ENCODE data around the gene CDC20B.

CDC20B gene

GRCh38 chr5:55081541-55081940 is 91.4 kb downstream of the CDC20B start:
- Histone ChIP-seq H3K27ac (ENCODE audit: poor library complexity, severe bottlenecking) (no peak overlapping the region), H3K9me3 (ENCODE audit: severe bottlenecking) (no peaks in the 10 kb centered on the region), H3K36me3 (ENCODE audit: low read depth) (no peaks in the 10 kb centered on the region), H3K27me3 (ENCODE audit: insufficient read depth, poor library complexity, severe bottlenecking) (no peaks in the 10 kb centered on the region), H3K4me1 (ENCODE audit: insufficient read depth, poor library complexity, severe bottlenecking) (no peaks in the 10 kb centered on the region), H3K4me3 (ENCODE audit: severe bottlenecking) (no peak overlapping the region)
- no peak for ATAC-seq (ENCODE audit: low read depth)
- no peak for TF ChIP-seq CTCF (IDR thresholded peaks at IDR 0.05; ENCODE audit: poor library complexity, severe bottlenecking)
- no peak for DNase-seq (ENCODE audit: low spot score)

GRCh38 chr5:55073211-55073610 is 99.8 kb downstream of the CDC20B start:
- DNase-seq (ENCODE audit: low spot score) = no peak
- no peak for ATAC-seq (ENCODE audit: low read depth)
- no peak overlapping the region for H3K4me3 ChIP-seq (ENCODE audit: severe bottlenecking)
- H3K36me3 ChIP-seq (ENCODE audit: low read depth) = no peaks in the 10 kb centered on the region
- no peaks in the 10 kb centered on the region for H3K27me3 ChIP-seq (ENCODE audit: insufficient read depth, poor library complexity, severe bottlenecking)
- TF ChIP-seq CTCF (IDR thresholded peaks at IDR 0.05; ENCODE audit: poor library complexity, severe bottlenecking) = no peak
- H3K4me1 ChIP-seq (ENCODE audit: insufficient read depth, poor library complexity, severe bottlenecking) = no peaks in the 10 kb centered on the region
- no peaks in the 10 kb centered on the region for H3K9me3 ChIP-seq (ENCODE audit: severe bottlenecking)
- no peak overlapping the region for H3K27ac ChIP-seq (ENCODE audit: poor library complexity, severe bottlenecking)

- Histone ChIP-seq H3K27me3 (ENCODE audit: insufficient read depth, poor library complexity, severe bottlenecking) (no peaks in the 10 kb centered on the region), H3K36me3 (ENCODE audit: low read depth) (no peaks in the 10 kb centered on the region), H3K9me3 (ENCODE audit: severe bottlenecking) (no peaks in the 10 kb centered on the region), H3K4me1 (ENCODE audit: insufficient read depth, poor library complexity, severe bottlenecking) (no peaks in the 10 kb centered on the region), H3K27ac (ENCODE audit: poor library complexity, severe bottlenecking) (no peak overlapping the region), H3K4me3 (ENCODE audit: severe bottlenecking) (no peak overlapping the region)
- DNase-seq (ENCODE audit: low spot score) (no peak), ATAC-seq (ENCODE audit: low read depth) (no peak)
- no peak for TF ChIP-seq CTCF (IDR thresholded peaks at IDR 0.05; ENCODE audit: poor library complexity, severe bottlenecking)
Measured at GRCh38 chr5:55072666-55073065, 100.3 kb downstream of the CDC20B start.

- H3K4me3 ChIP-seq (ENCODE audit: severe bottlenecking) = no peak overlapping the region
- TF ChIP-seq CTCF (IDR thresholded peaks at IDR 0.05; ENCODE audit: poor library complexity, severe bottlenecking) = no peak
- DNase-seq (ENCODE audit: low spot score) (no peak), ATAC-seq (ENCODE audit: low read depth) (no peak)
- H3K27me3 ChIP-seq (ENCODE audit: insufficient read depth, poor library complexity, severe bottlenecking) = no peaks in the 10 kb centered on the region
- H3K4me1 ChIP-seq (ENCODE audit: insufficient read depth, poor library complexity, severe bottlenecking) = no peaks in the 10 kb centered on the region
- no peaks in the 10 kb centered on the region for H3K9me3 ChIP-seq (ENCODE audit: severe bottlenecking)
- H3K36me3 ChIP-seq (ENCODE audit: low read depth) = no peaks in the 10 kb centered on the region
- no peak overlapping the region for H3K27ac ChIP-seq (ENCODE audit: poor library complexity, severe bottlenecking)
Measured at GRCh38 chr5:55071413-55071812, 101.6 kb downstream of the CDC20B start.

GRCh38 chr5:55070968-55071367 is 102.0 kb downstream of the CDC20B start:
- ATAC-seq (ENCODE audit: low read depth) = no peak
- Histone ChIP-seq H3K36me3 (ENCODE audit: low read depth) (no peaks in the 10 kb centered on the region), H3K27ac (ENCODE audit: poor library complexity, severe bottlenecking) (no peak overlapping the region), H3K9me3 (ENCODE audit: severe bottlenecking) (no peaks in the 10 kb centered on the region), H3K4me1 (ENCODE audit: insufficient read depth, poor library complexity, severe bottlenecking) (no peaks in the 10 kb centered on the region), H3K27me3 (ENCODE audit: insufficient read depth, poor library complexity, severe bottlenecking) (no peaks in the 10 kb centered on the region), H3K4me3 (ENCODE audit: severe bottlenecking) (no peak overlapping the region)
- DNase-seq (ENCODE audit: low spot score) = no peak
- no peak for TF ChIP-seq CTCF (IDR thresholded peaks at IDR 0.05; ENCODE audit: poor library complexity, severe bottlenecking)
